Caco-2 (cell line): ENCODE data around the gene P2RY6. TPM values are rescaled to one million over a fixed set of nuclear protein-coding genes. Genes with fewer than 3 reads are reported as not detected.

Source experiments
- BruUV-seq: library from RNA; stranded (reverse); fragments of 400-500 nt; replicated peaks from 2 replicates; lab custom pipeline; 2021; lab: Mats Ljungman, UMichigan
- CTCF ChIA-PET: fragments of 300-600 bp; sonication (Branson Sonifier 250); formaldehyde crosslinking; loops from one replicate; lab custom pipeline; 2022; ENCODE audit warnings: antibody characterized with exemption; lab: Charles Lee
- POLR2A ChIA-PET: fragments of 300-600 bp; sonication (Branson Sonifier 250); formaldehyde crosslinking; loops from one replicate; lab custom pipeline; 2022; ENCODE audit warnings: antibody characterized with exemption; lab: Charles Lee
- DNase-seq, 2 experiments: peaks; one replicate each; pipeline versions ENCODE4 v3.0.0 to v3.0.0-alpha.2; 2020 to 2022
- H3K27me3 ChIP-seq: replicated peaks from 2 replicates; pipeline ENCODE4 v1.6.0; 2011; ENCODE audit warnings: low read length; ENCODE audit not compliant: control insufficient read depth, insufficient read depth
- H3K36me3 ChIP-seq: 2 replicates; pipeline ENCODE4 v1.5.1; 2011; ENCODE audit warnings: low read length; ENCODE audit not compliant: control insufficient read depth, insufficient read depth
- H3K4me1 ChIP-seq: fragments of 250-450 bp; sonication (Bioruptor Pico); 2 replicates; pipeline ENCODE4 v1.5.1; 2020; ENCODE audit warnings: mild to moderate bottlenecking
- H3K4me3 ChIP-seq: 2 replicates; pipeline ENCODE4 v1.5.1; 2011; ENCODE audit warnings: low read depth, mild to moderate bottlenecking, control low read depth, low read length
- H3K9me3 ChIP-seq: fragments of 250-450 bp; sonication (Bioruptor Pico); 2 replicates; pipeline ENCODE4 v1.5.1; 2020; ENCODE audit warnings: mild to moderate bottlenecking, moderate library complexity
- H3K27ac Mint-ChIP-seq: one replicate; pipeline ENCODE4 v1.8.0; 2022; ENCODE audit warnings: mixed read lengths; ENCODE audit not compliant: unreplicated experiment
- H3K27me3 Mint-ChIP-seq: one replicate; pipeline ENCODE4 v1.8.0; 2022; ENCODE audit warnings: mixed read lengths; ENCODE audit not compliant: insufficient read depth, unreplicated experiment
- H3K36me3 Mint-ChIP-seq: one replicate; pipeline ENCODE4 v1.8.0; 2022; ENCODE audit warnings: mild to moderate bottlenecking, mixed read lengths; ENCODE audit not compliant: insufficient read depth, unreplicated experiment
- H3K4me1 Mint-ChIP-seq: one replicate; pipeline ENCODE4 v1.8.0; 2022; ENCODE audit warnings: low read depth, mixed read lengths; ENCODE audit not compliant: unreplicated experiment
- H3K4me3 Mint-ChIP-seq: one replicate; pipeline ENCODE4 v1.8.0; 2022; ENCODE audit warnings: mild to moderate bottlenecking, moderate library complexity, mixed read lengths; ENCODE audit not compliant: unreplicated experiment
- H3K9me3 Mint-ChIP-seq: one replicate; pipeline ENCODE4 v1.8.0; 2022; ENCODE audit warnings: mixed read lengths; ENCODE audit not compliant: unreplicated experiment
- CTCF ChIP-seq, 2 experiments: fragments of 200-600 bp in 1 of 2; IDR thresholded peaks; 1 replicate in 1 of 2; 2 replicates in 1 of 2; pipeline versions ENCODE4 v1.5.1 to v1.8.0; 2011 to 2022; ENCODE audit warnings: antibody characterized with exemption in 1 of 2, control low read depth in 1 of 2, inconsistent platforms in 1 of 2, low read depth in 1 of 2, low read length in 1 of 2, mild to moderate bottlenecking in 1 of 2, moderate library complexity in 1 of 2; ENCODE audit not compliant: insufficient read depth in 1 of 2, severe bottlenecking in 1 of 2, unreplicated experiment in 1 of 2
- intact Hi-C: fragments of 100-400 bp; cut with micrococcal nuclease; formaldehyde crosslinking; loops from one replicate; pipeline ENCODE4 v1.10.0; 2022; ENCODE audit not compliant: unreplicated experiment
- total RNA-seq: library from RNA; stranded (reverse); gene quantifications from 2 replicates; pipeline ENCODE4 v1.2.3, GENCODE V29; 2022

P2RY6 gene
- total RNA-seq, 1 experiment from 2014 or later = 55.7 TPM

GRCh38 chr11:73322382-73323306 is 50.5 kb downstream of the P2RY6 start:
- H3K4me1 ChIP-seq = peaks cover 13% of the 10 kb centered on the region
- peak overlapping the region; percentile 17 for H3K27ac Mint-ChIP-seq
- no peaks in the 10 kb centered on the region for H3K9me3 Mint-ChIP-seq
- no peak overlapping the region for H3K4me3 Mint-ChIP-seq
- CTCF ChIA-PET = interaction anchor here (1.2 to 2.2 kb wide), 5 partner anchors 8 to 38 kb away, joined by 4 to 14 read pairs (median 6); partner anchors contain the start of gene ARHGEF17
- intact Hi-C loops = no loop called here
- no TSS peak for BruUV-seq
- no peaks in the 10 kb centered on the region for H3K27me3 Mint-ChIP-seq
- no peaks in the 10 kb centered on the region for H3K9me3 ChIP-seq
- peaks cover 29% of the 10 kb centered on the region for H3K4me1 Mint-ChIP-seq
- H3K4me3 ChIP-seq = no peak overlapping the region
- H3K27me3 ChIP-seq = no peaks in the 10 kb centered on the region
- DNase-seq = no peak
- H3K36me3 Mint-ChIP-seq = peaks cover 65% of the 10 kb centered on the region
- no peak for TF ChIP-seq CTCF (IDR thresholded peaks at IDR 0.05; ENCODE audit: insufficient read depth in 1 of 2, low read depth in 1 of 2, low read length in 1 of 2, severe bottlenecking in 1 of 2, unreplicated experiment in 1 of 2)
- POLR2A ChIA-PET = interaction anchor here (0.7 kb wide), 1 partner anchor 8 kb away, joined by 3 read pairs; no protein-coding TSS in a partner anchor
- peaks cover 7% of the 10 kb centered on the region for H3K36me3 ChIP-seq

GRCh38 chr11:73323464-73323863 is 51.3 kb downstream of the P2RY6 start:
- H3K9me3 ChIP-seq = no peaks in the 10 kb centered on the region
- no peak overlapping the region for H3K27ac Mint-ChIP-seq
- peaks cover 13% of the 10 kb centered on the region for H3K4me1 ChIP-seq
- H3K4me1 Mint-ChIP-seq = peaks cover 30% of the 10 kb centered on the region
- H3K27me3 ChIP-seq = no peaks in the 10 kb centered on the region
- BruUV-seq = no TSS peak
- no peak for DNase-seq
- H3K4me3 Mint-ChIP-seq = no peak overlapping the region
- no peak overlapping the region for H3K4me3 ChIP-seq
- CTCF ChIA-PET = interaction anchor here (1.2 to 2.2 kb wide), 4 partner anchors 9 to 16 kb away, joined by 4 to 14 read pairs (median 7); partner anchors contain the start of gene ARHGEF17
- H3K36me3 ChIP-seq = peaks cover 7% of the 10 kb centered on the region
- intact Hi-C loops = no loop called here
- peaks cover 67% of the 10 kb centered on the region for H3K36me3 Mint-ChIP-seq
- H3K9me3 Mint-ChIP-seq = no peaks in the 10 kb centered on the region
- H3K27me3 Mint-ChIP-seq = no peaks in the 10 kb centered on the region
- POLR2A ChIA-PET = interaction anchor here (0.6 to 1.0 kb wide), 3 partner anchors 9 to 16 kb away, joined by 3 read pairs; no protein-coding TSS in a partner anchor
- TF ChIP-seq CTCF (IDR thresholded peaks at IDR 0.05; ENCODE audit: insufficient read depth in 1 of 2, low read depth in 1 of 2, low read length in 1 of 2, severe bottlenecking in 1 of 2, unreplicated experiment in 1 of 2) = no peak

- peaks cover 66% of the 10 kb centered on the region for H3K36me3 Mint-ChIP-seq
- no peaks in the 10 kb centered on the region for H3K9me3 Mint-ChIP-seq
- TF ChIP-seq CTCF (IDR thresholded peaks at IDR 0.05; ENCODE audit: insufficient read depth in 1 of 2, low read depth in 1 of 2, low read length in 1 of 2, severe bottlenecking in 1 of 2, unreplicated experiment in 1 of 2) = no peak
- peaks cover 36% of the 10 kb centered on the region for H3K4me1 Mint-ChIP-seq
- H3K4me1 ChIP-seq = peaks cover 13% of the 10 kb centered on the region
- BruUV-seq = no TSS peak
- no peak for DNase-seq
- H3K36me3 ChIP-seq = peaks cover 7% of the 10 kb centered on the region; the same call in 1 of the 2 replicates
- CTCF ChIA-PET = interaction anchor here (1.2 to 3.5 kb wide), 4 partner anchors 10 to 17 kb away, joined by 4 to 19 read pairs (median 10); partner anchors contain the start of gene ARHGEF17
- H3K27me3 Mint-ChIP-seq = no peaks in the 10 kb centered on the region
- H3K27me3 ChIP-seq = no peaks in the 10 kb centered on the region
- H3K27ac Mint-ChIP-seq = peak overlapping the region; percentile 6
- H3K4me3 ChIP-seq = no peak overlapping the region
- POLR2A ChIA-PET = interaction anchor here (0.6 to 1.0 kb wide), 2 partner anchors 14 to 17 kb away, joined by 3 read pairs; no protein-coding TSS in a partner anchor
- intact Hi-C loops = no loop called here
- no peak overlapping the region for H3K4me3 Mint-ChIP-seq
- H3K9me3 ChIP-seq = no peaks in the 10 kb centered on the region
Measured at GRCh38 chr11:73324116-73324515, 52.0 kb downstream of the P2RY6 start.
